DND-41 (cell line): ENCODE measurements around the gene CARD19.
A peak's percentile ranks its signal among the peaks of the same experiment; 100 is the strongest.

ENCODE experiments used
- ATAC-seq: fragments of 200-7000 bp; cut with Tn5 transposase; 3 replicates; pipeline ENCODE4 v1.9.1; 2021; ENCODE audit warnings: low read depth; ENCODE audit not compliant: insufficient read depth
- DNase-seq: peaks from one replicate; pipeline ENCODE4 v3.0.0-alpha.2; 2020
- H2AFZ ChIP-seq: 2 replicates; pipeline ENCODE4 v1.6.0; 2012; ENCODE audit warnings: low read depth, low read length
- H3K27ac ChIP-seq: 2 replicates; pipeline ENCODE4 v1.5.1; 2012; ENCODE audit warnings: low read length, inconsistent platforms
- H3K27me3 ChIP-seq: fragments of 200-600 bp; sonication (generic); 2 replicates; pipeline ENCODE4 v1.6.0; 2012; ENCODE audit warnings: low read length, mild to moderate bottlenecking, inconsistent platforms; ENCODE audit not compliant: insufficient read depth, poor library complexity
- H3K36me3 ChIP-seq: 2 replicates; pipeline ENCODE4 v1.5.1; 2012; ENCODE audit warnings: low read length, inconsistent platforms; ENCODE audit not compliant: insufficient read depth
- H3K4me1 ChIP-seq: 2 replicates; pipeline ENCODE4 v1.5.1; 2012; ENCODE audit warnings: mild to moderate bottlenecking, low read length; ENCODE audit not compliant: insufficient read depth
- H3K4me2 ChIP-seq: 2 replicates; pipeline ENCODE4 v1.6.0; 2012; ENCODE audit warnings: mild to moderate bottlenecking, moderate library complexity, low read length, inconsistent platforms; ENCODE audit not compliant: insufficient read depth
- H3K4me3 ChIP-seq, 2 experiments: fragments of 200-600 bp in 1 of 2; shearing (Covaris generic) in 1 of 2; 2 replicates each; pipeline ENCODE4 v1.5.1; 2012 to 2016; ENCODE audit warnings: inconsistent platforms in 2 of 2, low read length in 2 of 2, mild to moderate bottlenecking in 2 of 2, low read depth in 1 of 2, moderate library complexity in 1 of 2
- H3K79me2 ChIP-seq: 2 replicates; pipeline ENCODE4 v1.6.0; 2012; ENCODE audit warnings: low read length, inconsistent platforms; ENCODE audit not compliant: insufficient read depth
- H3K9ac ChIP-seq: 2 replicates; pipeline ENCODE4 v1.6.0; 2012; ENCODE audit warnings: low read depth, mild to moderate bottlenecking, inconsistent platforms, low read length, moderate library complexity
- H3K9me3 ChIP-seq: 2 replicates; pipeline ENCODE4 v1.5.1; 2012; ENCODE audit warnings: low read length, moderate library complexity, mild to moderate bottlenecking, inconsistent platforms; ENCODE audit not compliant: insufficient read depth, severe bottlenecking
- H4K20me1 ChIP-seq: 2 replicates; pipeline ENCODE4 v1.6.0; 2012; ENCODE audit warnings: low read length; ENCODE audit not compliant: insufficient read depth
- EZH2 ChIP-seq: IDR thresholded peaks from 3 replicates; pipeline ENCODE4 v1.6.1; 2012; ENCODE audit warnings: borderline replicate concordance, low read depth, mild to moderate bottlenecking, moderate library complexity, low read length, inconsistent platforms; ENCODE audit not compliant: severe bottlenecking
- TF ChIP-seq, protein P1 (sequence below): IDR thresholded peaks from 2 replicates; pipeline ENCODE4 v1.5.1; 2012; ENCODE audit warnings: borderline replicate concordance, low read length, moderate library complexity, mild to moderate bottlenecking; ENCODE audit not compliant: poor library complexity, severe bottlenecking; ENCODE audit errors: extremely low read depth

The CARD19 gene

GRCh38 chr9:93119953-93120845 is 24.2 kb downstream of the CARD19 start:
- Histone ChIP-seq H3K9ac (no peak overlapping the region), H3K4me3 (no peak overlapping the region), H4K20me1 (no peaks in the 10 kb centered on the region), H3K4me1 (no peaks in the 10 kb centered on the region), H3K36me3 (peaks cover 9% of the 10 kb centered on the region), H3K27me3 (no peaks in the 10 kb centered on the region), H3K27ac (no peak overlapping the region), H3K9me3 (no peaks in the 10 kb centered on the region), H2AFZ (no peak overlapping the region), H3K4me2 (no peak overlapping the region), H3K79me2 (no peaks in the 10 kb centered on the region)
- TF ChIP-seq EZH2 = no peak
- TF ChIP-seq, protein P1, sequence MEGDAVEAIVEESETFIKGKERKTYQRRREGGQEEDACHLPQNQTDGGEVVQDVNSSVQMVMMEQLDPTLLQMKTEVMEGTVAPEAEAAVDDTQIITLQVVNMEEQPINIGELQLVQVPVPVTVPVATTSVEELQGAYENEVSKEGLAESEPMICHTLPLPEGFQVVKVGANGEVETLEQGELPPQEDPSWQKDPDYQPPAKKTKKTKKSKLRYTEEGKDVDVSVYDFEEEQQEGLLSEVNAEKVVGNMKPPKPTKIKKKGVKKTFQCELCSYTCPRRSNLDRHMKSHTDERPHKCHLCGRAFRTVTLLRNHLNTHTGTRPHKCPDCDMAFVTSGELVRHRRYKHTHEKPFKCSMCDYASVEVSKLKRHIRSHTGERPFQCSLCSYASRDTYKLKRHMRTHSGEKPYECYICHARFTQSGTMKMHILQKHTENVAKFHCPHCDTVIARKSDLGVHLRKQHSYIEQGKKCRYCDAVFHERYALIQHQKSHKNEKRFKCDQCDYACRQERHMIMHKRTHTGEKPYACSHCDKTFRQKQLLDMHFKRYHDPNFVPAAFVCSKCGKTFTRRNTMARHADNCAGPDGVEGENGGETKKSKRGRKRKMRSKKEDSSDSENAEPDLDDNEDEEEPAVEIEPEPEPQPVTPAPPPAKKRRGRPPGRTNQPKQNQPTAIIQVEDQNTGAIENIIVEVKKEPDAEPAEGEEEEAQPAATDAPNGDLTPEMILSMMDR = peak; percentile 11
- ATAC-seq (no peak), DNase-seq (no peak)

DNA sequence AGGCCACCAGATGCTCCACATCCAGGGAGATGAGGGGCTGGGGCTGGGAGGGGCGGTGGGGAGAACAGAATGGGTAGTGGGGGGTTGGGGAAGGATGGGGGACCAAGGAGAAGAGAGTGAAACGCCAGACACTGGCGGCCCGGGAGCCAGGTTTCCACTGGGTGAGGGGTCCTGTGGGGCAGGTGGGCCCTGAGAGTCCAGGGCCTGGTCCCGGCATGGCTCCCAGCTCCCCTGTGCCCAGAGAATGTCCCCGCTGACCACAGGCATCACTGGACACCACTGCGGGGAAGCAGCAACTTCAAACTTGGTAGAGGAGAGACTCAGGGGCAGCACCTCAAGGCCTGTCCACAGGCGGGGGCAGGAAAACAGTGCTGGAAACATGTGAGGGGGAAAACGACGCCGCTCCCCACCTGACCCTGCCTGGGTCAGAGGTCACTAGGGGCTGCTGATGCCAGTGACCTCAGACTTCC is 24.9 kb downstream of the CARD19 start:
- no peak for DNase-seq
- H3K9ac ChIP-seq = no peak overlapping the region
- no peak for ATAC-seq
- H3K27ac ChIP-seq = no peak overlapping the region
- H3K4me1 ChIP-seq = no peaks in the 10 kb centered on the region
- no peak overlapping the region for H3K4me3 ChIP-seq
- H3K4me2 ChIP-seq = no peak overlapping the region
- no peaks in the 10 kb centered on the region for H4K20me1 ChIP-seq
- no peak for TF ChIP-seq EZH2
- TF ChIP-seq, protein P1 = no peak
- H3K9me3 ChIP-seq = no peaks in the 10 kb centered on the region
- H2AFZ ChIP-seq = no peak overlapping the region
- H3K27me3 ChIP-seq = no peaks in the 10 kb centered on the region
- H3K79me2 ChIP-seq = no peaks in the 10 kb centered on the region
- peaks cover 9% of the 10 kb centered on the region for H3K36me3 ChIP-seq

- Histone ChIP-seq H3K27ac (no peak overlapping the region), H4K20me1 (no peaks in the 10 kb centered on the region), H3K36me3 (peaks cover 9% of the 10 kb centered on the region), H2AFZ (no peak overlapping the region), H3K9me3 (no peaks in the 10 kb centered on the region), H3K4me3 (no peak overlapping the region), H3K4me1 (no peaks in the 10 kb centered on the region), H3K27me3 (no peaks in the 10 kb centered on the region), H3K79me2 (no peaks in the 10 kb centered on the region), H3K4me2 (no peak overlapping the region), H3K9ac (no peak overlapping the region)
- TF ChIP-seq EZH2 = no peak
- TF ChIP-seq, protein P1 = no peak
- DNase-seq = no peak
- no peak for ATAC-seq
These were observed 25.6 kb downstream of the CARD19 start for GRCh38 chr9:93121316-93122241.
